Measurements from ENCODE around the gene COBL. TPM values are rescaled to one million over a fixed set of nuclear protein-coding genes. Genes with fewer than 3 reads are reported as not detected.

Gene COBL
- total and polyA plus RNA-seq, 2 experiments from 2014 or later: 0.07 to 0.69 TPM

- H3K4me3 ChIP-seq: no peak overlapping the region
- no peaks in the 10 kb centered on the region for H3K9me3 ChIP-seq (ENCODE audit: low read depth)
- no peak overlapping the region for H3K27ac ChIP-seq
- H3K27me3 ChIP-seq: peaks cover 77% of the 10 kb centered on the region
- no peak for DNase-seq (ENCODE audit: low read depth in 1 of 2, low spot score in 1 of 2)
- no peaks in the 10 kb centered on the region for H3K36me3 ChIP-seq
- TF ChIP-seq CTCF (IDR thresholded peaks at IDR 0.05; ENCODE audit: low read depth, low read length): no peak
- H3K4me1 ChIP-seq (ENCODE audit: low read depth): no peaks in the 10 kb centered on the region
Measured at GRCh38 chr7:51318001-51318400, 1.4 kb upstream of the COBL start.

GRCh38 chr7:51317582-51317910 is 937 bp upstream of the COBL start:
- no peak for DNase-seq (ENCODE audit: low read depth in 1 of 2, low spot score in 1 of 2)
- H3K4me3 ChIP-seq: peak overlapping the region; percentile 65
- TF ChIP-seq CTCF (IDR thresholded peaks at IDR 0.05; ENCODE audit: low read depth, low read length): no peak
- no peaks in the 10 kb centered on the region for H3K36me3 ChIP-seq
- H3K27me3 ChIP-seq: peaks cover 82% of the 10 kb centered on the region
- H3K9me3 ChIP-seq (ENCODE audit: low read depth): no peaks in the 10 kb centered on the region
- H3K4me1 ChIP-seq (ENCODE audit: low read depth): no peaks in the 10 kb centered on the region
- no peak overlapping the region for H3K27ac ChIP-seq

GRCh38 chr7:51316262-51316665 is 345 bp downstream of the COBL start:
- no peak overlapping the region for H3K27ac ChIP-seq

GRCh38 chr7:51315393-51316261 is 982 bp downstream of the COBL start:
- no peaks in the 10 kb centered on the region for H3K36me3 ChIP-seq
- H3K27me3 ChIP-seq: peaks cover 89% of the 10 kb centered on the region
- peak in 1 of 2 donors; percentile 36 for DNase-seq (ENCODE audit: low read depth in 1 of 2, low spot score in 1 of 2)
- no peak overlapping the region for H3K27ac ChIP-seq
- no peaks in the 10 kb centered on the region for H3K9me3 ChIP-seq (ENCODE audit: low read depth)
- peak overlapping the region; percentile 65 for H3K4me3 ChIP-seq
- H3K4me1 ChIP-seq (ENCODE audit: low read depth): no peaks in the 10 kb centered on the region
- no peak for TF ChIP-seq CTCF (IDR thresholded peaks at IDR 0.05; ENCODE audit: low read depth, low read length)

More at GRCh38 chr7:51316262-51316665, 345 bp downstream of the COBL start:
- Histone ChIP-seq H3K9me3 (ENCODE audit: low read depth) (no peaks in the 10 kb centered on the region), H3K27me3 (peaks cover 87% of the 10 kb centered on the region), H3K36me3 (no peaks in the 10 kb centered on the region), H3K4me1 (ENCODE audit: low read depth) (no peaks in the 10 kb centered on the region), H3K4me3 (peak overlapping the region; percentile 65)
- TF ChIP-seq CTCF (IDR thresholded peaks at IDR 0.05; ENCODE audit: low read depth, low read length): no peak
- DNase-seq (ENCODE audit: low read depth in 1 of 2, low spot score in 1 of 2): no peak

GRCh38 chr7:51314726-51315125 is 1.9 kb downstream of the COBL start:
- no peak for TF ChIP-seq CTCF (IDR thresholded peaks at IDR 0.05; ENCODE audit: low read depth, low read length)
- H3K4me1 ChIP-seq (ENCODE audit: low read depth): no peaks in the 10 kb centered on the region
- H3K27me3 ChIP-seq: peaks cover 91% of the 10 kb centered on the region
- H3K27ac ChIP-seq: no peak overlapping the region
- H3K4me3 ChIP-seq: no peak overlapping the region
- DNase-seq (ENCODE audit: low read depth in 1 of 2, low spot score in 1 of 2): no peak
- no peaks in the 10 kb centered on the region for H3K36me3 ChIP-seq
- no peaks in the 10 kb centered on the region for H3K9me3 ChIP-seq (ENCODE audit: low read depth)
